GM23338 (cell line): ENCODE measurements around the gene ADAM10. TPM values are rescaled to one million over a fixed set of nuclear protein-coding genes. Genes with fewer than 3 reads are reported as not detected.

Source experiments
- ATAC-seq: fragments of 200-7000 bp; cut with Tn5 transposase; 3 replicates; pipeline ENCODE4 v1.9.1; 2020
- DNase-seq: peaks from one replicate; pipeline ENCODE4 v3.0.0-alpha.2; 2015; ENCODE audit warnings: low spot score
- H2AFZ ChIP-seq: fragments of 200-600 bp; sonication (generic); 2 replicates; pipeline ENCODE4 v1.8.0; 2016; ENCODE audit warnings: antibody characterized with exemption, mild to moderate bottlenecking, moderate library complexity
- H3F3A ChIP-seq: fragments of 200-600 bp; sonication (generic); replicated peaks from 2 replicates; pipeline ENCODE4 v1.8.0; 2017; ENCODE audit warnings: antibody characterized with exemption, mixed run types, low read depth
- H3K27ac ChIP-seq: fragments of 200-600 bp; sonication (generic); 2 replicates; pipeline ENCODE4 v1.6.1; 2016; ENCODE audit warnings: low read depth
- H3K27me3 ChIP-seq: fragments of 200-600 bp; sonication (generic); 2 replicates; pipeline ENCODE4 v1.8.0; 2016; ENCODE audit warnings: mild to moderate bottlenecking, mixed run types, moderate library complexity; ENCODE audit not compliant: insufficient read depth
- H3K36me3 ChIP-seq: fragments of 200-600 bp; sonication (generic); 2 replicates; pipeline ENCODE4 v1.8.0; 2016; ENCODE audit warnings: mild to moderate bottlenecking; ENCODE audit not compliant: insufficient read depth
- H3K4me1 ChIP-seq: fragments of 200-600 bp; sonication (generic); 2 replicates; pipeline ENCODE4 v1.8.0; 2016; ENCODE audit warnings: mild to moderate bottlenecking, moderate library complexity; ENCODE audit not compliant: insufficient read depth
- H3K4me2 ChIP-seq: fragments of 200-600 bp; sonication (generic); 2 replicates; pipeline ENCODE4 v1.7.1; 2017; ENCODE audit warnings: mixed run types
- H3K4me3 ChIP-seq: fragments of 200-600 bp; sonication (generic); 2 replicates; pipeline ENCODE4 v1.6.1; 2016; ENCODE audit warnings: mixed run types
- H3K79me2 ChIP-seq: fragments of 200-600 bp; sonication (generic); replicated peaks from 2 replicates; pipeline ENCODE4 v1.8.0; 2017; ENCODE audit warnings: mild to moderate bottlenecking; ENCODE audit not compliant: insufficient read depth
- H3K9me2 ChIP-seq: fragments of 200-600 bp; sonication (generic); 2 replicates; pipeline ENCODE4 v1.8.0; 2017; ENCODE audit not compliant: insufficient read depth
- H4K20me1 ChIP-seq: fragments of 200-600 bp; sonication (generic); replicated peaks from 2 replicates; pipeline ENCODE4 v1.8.0; 2017; ENCODE audit warnings: mild to moderate bottlenecking; ENCODE audit not compliant: insufficient read depth
- H3K27ac Mint-ChIP-seq: 2 replicates; pipeline ENCODE4 v1.8.0; 2020; ENCODE audit warnings: inconsistent platforms, mild to moderate bottlenecking, moderate library complexity, mixed read lengths
- H3K27me3 Mint-ChIP-seq: 3 replicates; pipeline ENCODE4 v1.8.0; 2022; ENCODE audit warnings: low read depth, mild to moderate bottlenecking, moderate library complexity, mixed read lengths, inconsistent platforms; ENCODE audit not compliant: insufficient read depth, poor library complexity
- H3K36me3 Mint-ChIP-seq: 3 replicates; pipeline ENCODE4 v1.8.0; 2021; ENCODE audit warnings: low read depth, mild to moderate bottlenecking, inconsistent platforms, moderate library complexity, mixed read lengths
- H3K4me1 Mint-ChIP-seq: 3 replicates; pipeline ENCODE4 v1.8.0; 2020; ENCODE audit warnings: mild to moderate bottlenecking, inconsistent platforms, mixed read lengths
- H3K4me3 Mint-ChIP-seq: 3 replicates; pipeline ENCODE4 v1.8.0; 2021; ENCODE audit warnings: moderate library complexity, mild to moderate bottlenecking, inconsistent platforms, mixed read lengths
- H3K9me3 Mint-ChIP-seq: 3 replicates; pipeline ENCODE4 v1.8.0; 2020; ENCODE audit warnings: moderate library complexity, mild to moderate bottlenecking, inconsistent platforms, mixed read lengths
- CREB1 ChIP-seq: fragments of 250-450 bp; sonication (Bioruptor Pico); IDR thresholded peaks from 2 replicates; pipeline ENCODE4 v1.5.0; 2020; ENCODE audit warnings: low read depth, mild to moderate bottlenecking, moderate library complexity
- CTCF ChIP-seq, 2 experiments: fragments of 200-600 bp in 1 of 2; sonication (generic) in 1 of 2; conservative IDR thresholded peaks; 2 replicates each; pipeline versions ENCODE4 v1.5.1 to v1.6.1; 2016 to 2017; ENCODE audit warnings: antibody characterized with exemption in 2 of 2, low read depth in 2 of 2, mild to moderate bottlenecking in 2 of 2, moderate library complexity in 1 of 2
- ETS1 ChIP-seq: IDR thresholded peaks from 2 replicates; pipeline ENCODE4 v1.6.1; 2016; ENCODE audit warnings: antibody characterized with exemption
- EZH2 ChIP-seq: fragments of 200-600 bp; sonication (generic); IDR thresholded peaks from one replicate; pipeline ENCODE4 v1.8.0; 2017; ENCODE audit warnings: antibody characterized with exemption, mild to moderate bottlenecking, low read depth; ENCODE audit not compliant: unreplicated experiment
- EZH2phosphoT487 ChIP-seq: fragments of 200-600 bp; sonication (generic); IDR thresholded peaks from one replicate; pipeline ENCODE4 v1.8.1; 2018; ENCODE audit warnings: antibody characterized with exemption; ENCODE audit not compliant: unreplicated experiment
- JUNB ChIP-seq: IDR thresholded peaks from one replicate; pipeline ENCODE4 v1.6.1; 2016; ENCODE audit warnings: antibody characterized with exemption; ENCODE audit not compliant: unreplicated experiment
- NANOG ChIP-seq: IDR thresholded peaks from 2 replicates; pipeline ENCODE4 v1.6.1; 2016; ENCODE audit warnings: antibody characterized with exemption, borderline replicate concordance
- POLR2AphosphoS5 ChIP-seq: IDR thresholded peaks from 2 replicates; pipeline ENCODE4 v1.6.1; 2016; ENCODE audit warnings: antibody characterized with exemption, low read depth
- STAT1 ChIP-seq: IDR thresholded peaks from one replicate; pipeline ENCODE4 v1.6.1; 2016; ENCODE audit warnings: antibody characterized with exemption; ENCODE audit not compliant: unreplicated experiment
- ZNF114 ChIP-seq: fragments of 250-450 bp; sonication (Bioruptor Pico); IDR thresholded peaks from 2 replicates; pipeline ENCODE4 v1.5.0; 2020; ENCODE audit warnings: mild to moderate bottlenecking, moderate library complexity
- ZNF331 ChIP-seq: fragments of 250-450 bp; sonication (Bioruptor Pico); IDR thresholded peaks from 2 replicates; pipeline ENCODE4 v1.5.0; 2020; ENCODE audit warnings: low read depth, mild to moderate bottlenecking, moderate library complexity
- long read RNA-seq: library from polyadenylated mRNA; unstranded; transcript quantifications from one replicate; pipeline ENCODE4 v2.0.0, GENCODE V29; 2020; ENCODE audit not compliant: unreplicated experiment
- polyA plus RNA-seq: library from polyadenylated mRNA; unstranded; fragments of >200 nt; fragmentation: Nextera tagmentation; extraction: Ambion mirVana; gene quantifications from 2 replicates; pipeline ENCODE4 v1.2.1, GENCODE V29; 2016
- total RNA-seq: library from RNA; depleted of rRNA; stranded (reverse); fragments of >200 nt; shearing (Covaris generic); gene quantifications from 2 replicates; pipeline ENCODE4 v1.2.3, GENCODE V29; 2014; rRNA removed
- TF ChIP-seq, protein P1 (sequence below): fragments of 250-450 bp; sonication (Bioruptor Pico); IDR thresholded peaks from 2 replicates; pipeline ENCODE4 v1.5.0; 2020; ENCODE audit warnings: mild to moderate bottlenecking, moderate library complexity

ADAM10 gene, protein sequence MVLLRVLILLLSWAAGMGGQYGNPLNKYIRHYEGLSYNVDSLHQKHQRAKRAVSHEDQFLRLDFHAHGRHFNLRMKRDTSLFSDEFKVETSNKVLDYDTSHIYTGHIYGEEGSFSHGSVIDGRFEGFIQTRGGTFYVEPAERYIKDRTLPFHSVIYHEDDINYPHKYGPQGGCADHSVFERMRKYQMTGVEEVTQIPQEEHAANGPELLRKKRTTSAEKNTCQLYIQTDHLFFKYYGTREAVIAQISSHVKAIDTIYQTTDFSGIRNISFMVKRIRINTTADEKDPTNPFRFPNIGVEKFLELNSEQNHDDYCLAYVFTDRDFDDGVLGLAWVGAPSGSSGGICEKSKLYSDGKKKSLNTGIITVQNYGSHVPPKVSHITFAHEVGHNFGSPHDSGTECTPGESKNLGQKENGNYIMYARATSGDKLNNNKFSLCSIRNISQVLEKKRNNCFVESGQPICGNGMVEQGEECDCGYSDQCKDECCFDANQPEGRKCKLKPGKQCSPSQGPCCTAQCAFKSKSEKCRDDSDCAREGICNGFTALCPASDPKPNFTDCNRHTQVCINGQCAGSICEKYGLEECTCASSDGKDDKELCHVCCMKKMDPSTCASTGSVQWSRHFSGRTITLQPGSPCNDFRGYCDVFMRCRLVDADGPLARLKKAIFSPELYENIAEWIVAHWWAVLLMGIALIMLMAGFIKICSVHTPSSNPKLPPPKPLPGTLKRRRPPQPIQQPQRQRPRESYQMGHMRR
- total RNA-seq (114 and 135 TPM in 2 replicates), polyA plus RNA-seq (19.5 and 25.0 TPM in 2 replicates)
- long read RNA-seq, partial matches to known transcripts = 1 of 6 reads
- long read RNA-seq, other reads (novel, unspliced or antisense) = 4 of 6 reads

DNA sequence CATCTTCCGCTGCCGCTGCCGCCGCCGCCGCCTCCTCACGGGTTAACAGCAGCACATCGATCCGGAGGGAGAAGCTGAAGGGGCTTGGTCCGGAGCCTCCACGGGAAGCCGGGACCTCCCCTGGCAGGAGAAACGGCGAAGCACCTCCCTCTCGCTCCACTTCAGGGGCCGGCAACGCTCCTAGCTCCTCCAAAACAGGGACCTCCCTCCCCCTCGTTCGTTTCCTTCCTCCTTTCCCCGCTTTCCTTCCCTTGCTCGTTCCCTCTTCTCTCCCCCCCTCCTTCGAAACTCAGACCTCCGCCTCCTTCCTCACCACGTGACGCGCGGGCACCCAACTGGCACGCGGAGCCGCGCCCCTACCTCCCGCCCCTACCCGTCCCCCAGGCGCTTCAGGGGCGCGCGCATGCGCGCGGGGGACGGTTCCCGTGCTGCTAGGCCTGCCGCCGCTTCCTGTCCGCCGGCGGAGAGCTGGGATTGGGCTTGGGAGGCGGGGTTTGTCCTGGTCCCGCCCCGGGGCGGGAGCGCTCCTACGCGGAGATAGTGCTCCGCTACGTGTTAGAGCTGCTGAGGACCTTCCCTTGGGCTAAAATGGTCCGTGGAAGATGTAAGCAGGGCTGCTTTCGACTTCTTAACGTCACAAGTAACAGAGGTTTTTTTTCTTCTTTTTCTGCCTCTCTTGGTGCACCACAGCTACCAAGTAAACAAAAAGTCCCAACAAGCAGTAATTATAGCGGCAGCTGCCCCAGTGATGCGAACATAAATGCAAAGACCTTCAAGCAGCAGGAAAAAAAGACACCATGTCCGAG, at the start of gene ADAM10:
TSS of gene ADAM10 (minus strand) at position 176 of the 806 bp plus-strand sequence. CDS start at position 3, 173 bp downstream.
- Histone ChIP-seq H4K20me1 (peaks cover 24% of the 10 kb centered on the region), H3K4me3 (peak within 1 kb of the TSS; percentile 89), H3K27me3 (no peaks in the 10 kb centered on the region), H3K4me2 (peak within 1 kb of the TSS; percentile 84), H3K36me3 (no peaks in the 10 kb centered on the region), H3K9me2 (no peaks in the 10 kb centered on the region), H3K27ac (peak within 1 kb of the TSS; percentile 99), H3K4me1 (peaks cover 23% of the 10 kb centered on the region), H3F3A (0 out of 2 replicates have a peak, but pooled peaks cover 3% of the 10 kb centered on the region), H2AFZ (peak within 1 kb of the TSS; percentile 70), H3K79me2 (peaks cover 40% of the 10 kb centered on the region)
- Mint-ChIP-seq H3K27ac (peak within 1 kb of the TSS; percentile 98), H3K36me3 (peaks cover 4% of the 10 kb centered on the region; the same call in 2 of the 3 replicates), H3K4me1 (peaks cover 28% of the 10 kb centered on the region), H3K4me3 (peak within 1 kb of the TSS; percentile 98), H3K27me3 (peaks cover 7% of the 10 kb centered on the region), H3K9me3 (peaks cover 3% of the 10 kb centered on the region; the same call in 1 of the 3 replicates)
- ATAC-seq = peak; percentile 91
- DNase-seq = peak; percentile 97
- TF ChIP-seq JUNB = no peak
- peak; percentile 97 for TF ChIP-seq POLR2AphosphoS5
- TF ChIP-seq EZH2phosphoT487 = no peak
- TF ChIP-seq CREB1 = peak; percentile 50; the same call in 1 of the 2 replicates
- TF ChIP-seq NANOG = no peak
- no peak for TF ChIP-seq EZH2
- TF ChIP-seq ZNF331 (CRISPR knock-in tag) = no peak
- no peak for TF ChIP-seq ZNF114 (CRISPR knock-in tag)
- no peak for TF ChIP-seq CTCF (conservative IDR thresholded peaks at IDR 0.05; ENCODE audit: low read depth in 2 of 2)
- TF ChIP-seq, protein P1, sequence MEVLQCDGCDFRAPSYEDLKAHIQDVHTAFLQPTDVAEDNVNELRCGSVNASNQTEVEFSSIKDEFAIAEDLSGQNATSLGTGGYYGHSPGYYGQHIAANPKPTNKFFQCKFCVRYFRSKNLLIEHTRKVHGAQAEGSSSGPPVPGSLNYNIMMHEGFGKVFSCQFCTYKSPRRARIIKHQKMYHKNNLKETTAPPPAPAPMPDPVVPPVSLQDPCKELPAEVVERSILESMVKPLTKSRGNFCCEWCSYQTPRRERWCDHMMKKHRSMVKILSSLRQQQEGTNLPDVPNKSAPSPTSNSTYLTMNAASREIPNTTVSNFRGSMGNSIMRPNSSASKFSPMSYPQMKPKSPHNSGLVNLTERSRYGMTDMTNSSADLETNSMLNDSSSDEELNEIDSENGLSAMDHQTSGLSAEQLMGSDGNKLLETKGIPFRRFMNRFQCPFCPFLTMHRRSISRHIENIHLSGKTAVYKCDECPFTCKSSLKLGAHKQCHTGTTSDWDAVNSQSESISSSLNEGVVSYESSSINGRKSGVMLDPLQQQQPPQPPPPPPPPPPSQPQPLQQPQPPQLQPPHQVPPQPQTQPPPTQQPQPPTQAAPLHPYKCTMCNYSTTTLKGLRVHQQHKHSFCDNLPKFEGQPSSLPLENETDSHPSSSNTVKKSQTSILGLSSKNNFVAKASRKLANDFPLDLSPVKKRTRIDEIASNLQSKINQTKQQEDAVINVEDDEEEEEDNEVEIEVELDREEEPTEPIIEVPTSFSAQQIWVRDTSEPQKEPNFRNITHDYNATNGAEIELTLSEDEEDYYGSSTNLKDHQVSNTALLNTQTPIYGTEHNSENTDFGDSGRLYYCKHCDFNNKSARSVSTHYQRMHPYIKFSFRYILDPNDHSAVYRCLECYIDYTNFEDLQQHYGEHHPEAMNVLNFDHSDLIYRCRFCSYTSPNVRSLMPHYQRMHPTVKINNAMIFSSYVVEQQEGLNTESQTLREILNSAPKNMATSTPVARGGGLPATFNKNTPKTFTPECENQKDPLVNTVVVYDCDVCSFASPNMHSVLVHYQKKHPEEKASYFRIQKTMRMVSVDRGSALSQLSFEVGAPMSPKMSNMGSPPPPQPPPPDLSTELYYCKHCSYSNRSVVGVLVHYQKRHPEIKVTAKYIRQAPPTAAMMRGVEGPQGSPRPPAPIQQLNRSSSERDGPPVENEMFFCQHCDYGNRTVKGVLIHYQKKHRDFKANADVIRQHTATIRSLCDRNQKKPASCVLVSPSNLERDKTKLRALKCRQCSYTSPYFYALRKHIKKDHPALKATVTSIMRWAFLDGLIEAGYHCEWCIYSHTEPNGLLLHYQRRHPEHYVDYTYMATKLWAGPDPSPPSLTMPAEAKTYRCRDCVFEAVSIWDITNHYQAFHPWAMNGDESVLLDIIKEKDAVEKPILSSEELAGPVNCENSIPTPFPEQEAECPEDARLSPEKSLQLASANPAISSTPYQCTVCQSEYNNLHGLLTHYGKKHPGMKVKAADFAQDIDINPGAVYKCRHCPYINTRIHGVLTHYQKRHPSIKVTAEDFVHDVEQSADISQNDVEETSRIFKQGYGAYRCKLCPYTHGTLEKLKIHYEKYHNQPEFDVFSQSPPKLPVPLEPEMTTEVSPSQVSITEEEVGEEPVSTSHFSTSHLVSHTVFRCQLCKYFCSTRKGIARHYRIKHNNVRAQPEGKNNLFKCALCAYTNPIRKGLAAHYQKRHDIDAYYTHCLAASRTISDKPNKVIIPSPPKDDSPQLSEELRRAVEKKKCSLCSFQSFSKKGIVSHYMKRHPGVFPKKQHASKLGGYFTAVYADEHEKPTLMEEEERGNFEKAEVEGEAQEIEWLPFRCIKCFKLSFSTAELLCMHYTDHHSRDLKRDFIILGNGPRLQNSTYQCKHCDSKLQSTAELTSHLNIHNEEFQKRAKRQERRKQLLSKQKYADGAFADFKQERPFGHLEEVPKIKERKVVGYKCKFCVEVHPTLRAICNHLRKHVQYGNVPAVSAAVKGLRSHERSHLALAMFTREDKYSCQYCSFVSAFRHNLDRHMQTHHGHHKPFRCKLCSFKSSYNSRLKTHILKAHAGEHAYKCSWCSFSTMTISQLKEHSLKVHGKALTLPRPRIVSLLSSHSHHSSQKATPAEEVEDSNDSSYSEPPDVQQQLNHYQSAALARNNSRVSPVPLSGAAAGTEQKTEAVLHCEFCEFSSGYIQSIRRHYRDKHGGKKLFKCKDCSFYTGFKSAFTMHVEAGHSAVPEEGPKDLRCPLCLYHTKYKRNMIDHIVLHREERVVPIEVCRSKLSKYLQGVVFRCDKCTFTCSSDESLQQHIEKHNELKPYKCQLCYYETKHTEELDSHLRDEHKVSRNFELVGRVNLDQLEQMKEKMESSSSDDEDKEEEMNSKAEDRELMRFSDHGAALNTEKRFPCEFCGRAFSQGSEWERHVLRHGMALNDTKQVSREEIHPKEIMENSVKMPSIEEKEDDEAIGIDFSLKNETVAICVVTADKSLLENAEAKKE (CRISPR knock-in tag) = no peak
- peak; percentile 57; the same call in 1 of the 2 replicates for TF ChIP-seq ETS1
- TF ChIP-seq STAT1 = no peak
